HG02642 (cell line): ENCODE results near the gene OPRM1.
"Not testable (repeated sequence)": the region's sequence is repeated elsewhere in the genome, so short reads cannot be mapped to it uniquely, and the experiment has no call there.

Experiments used
- ATAC-seq: cut with Tn5 transposase; IDR thresholded peaks from one replicate; pipeline ENCODE4 v1.9.1; 2021; ENCODE audit warnings: mild to moderate bottlenecking; ENCODE audit not compliant: unreplicated experiment, poor library complexity

The OPRM1 gene

DNA sequence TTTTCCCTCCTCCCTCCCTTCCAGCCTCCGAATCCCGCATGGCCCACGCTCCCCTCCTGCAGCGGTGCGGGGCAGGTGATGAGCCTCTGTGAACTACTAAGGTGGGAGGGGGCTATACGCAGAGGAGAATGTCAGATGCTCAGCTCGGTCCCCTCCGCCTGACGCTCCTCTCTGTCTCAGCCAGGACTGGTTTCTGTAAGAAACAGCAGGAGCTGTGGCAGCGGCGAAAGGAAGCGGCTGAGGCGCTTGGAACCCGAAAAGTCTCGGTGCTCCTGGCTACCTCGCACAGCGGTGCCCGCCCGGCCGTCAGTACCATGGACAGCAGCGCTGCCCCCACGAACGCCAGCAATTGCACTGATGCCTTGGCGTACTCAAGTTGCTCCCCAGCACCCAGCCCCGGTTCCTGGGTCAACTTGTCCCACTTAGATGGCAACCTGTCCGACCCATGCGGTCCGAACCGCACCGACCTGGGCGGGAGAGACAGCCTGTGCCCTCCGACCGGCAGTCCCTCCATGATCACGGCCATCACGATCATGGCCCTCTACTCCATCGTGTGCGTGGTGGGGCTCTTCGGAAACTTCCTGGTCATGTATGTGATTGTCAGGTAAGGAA lies at the start of gene OPRM1:
Gene OPRM1 (plus strand): TSS at position 10 of the 612 bp plus-strand sequence. CDS start 305 bp downstream, at position 315.
- ATAC-seq: no peak

DNA sequence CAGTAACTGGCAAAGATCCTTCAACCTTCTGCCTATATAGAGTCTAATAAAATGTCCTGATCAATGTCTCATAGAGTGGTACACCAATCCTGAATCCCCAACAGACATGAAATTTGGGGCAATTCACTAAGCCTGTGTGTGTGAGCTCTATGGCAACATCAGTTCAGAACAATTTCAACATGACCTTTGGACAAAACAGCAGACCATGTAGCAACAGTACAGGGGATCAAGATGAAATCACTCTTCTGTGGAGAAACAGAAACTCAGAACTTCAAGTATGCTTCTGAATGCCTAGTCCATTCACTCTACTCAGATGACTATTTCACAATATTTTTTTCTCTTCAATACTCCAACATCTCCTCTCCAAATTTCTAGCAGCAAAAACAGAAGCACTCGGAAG lies 49.1 kb upstream of the OPRM1 start:
- ATAC-seq: no peak

DNA sequence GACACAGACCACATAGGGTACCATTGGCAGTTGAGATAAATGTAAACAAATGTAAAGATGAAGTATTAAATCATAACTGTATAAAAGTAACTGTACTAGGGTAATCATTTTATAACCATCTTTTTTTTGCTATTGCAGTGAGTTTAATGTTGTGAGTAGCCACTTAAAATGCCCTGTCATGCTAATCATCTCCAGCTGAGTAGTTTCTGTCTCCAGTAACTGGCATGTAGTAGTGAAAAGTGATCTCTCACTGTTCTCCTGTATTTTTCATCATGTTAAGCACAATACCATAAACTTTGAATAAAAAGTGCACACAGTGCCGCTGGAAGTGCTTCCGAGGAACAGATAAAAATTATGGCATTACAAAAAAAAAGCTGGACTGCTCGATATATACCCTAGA lies 45.0 kb upstream of the OPRM1 start:
- no peak for ATAC-seq

DNA sequence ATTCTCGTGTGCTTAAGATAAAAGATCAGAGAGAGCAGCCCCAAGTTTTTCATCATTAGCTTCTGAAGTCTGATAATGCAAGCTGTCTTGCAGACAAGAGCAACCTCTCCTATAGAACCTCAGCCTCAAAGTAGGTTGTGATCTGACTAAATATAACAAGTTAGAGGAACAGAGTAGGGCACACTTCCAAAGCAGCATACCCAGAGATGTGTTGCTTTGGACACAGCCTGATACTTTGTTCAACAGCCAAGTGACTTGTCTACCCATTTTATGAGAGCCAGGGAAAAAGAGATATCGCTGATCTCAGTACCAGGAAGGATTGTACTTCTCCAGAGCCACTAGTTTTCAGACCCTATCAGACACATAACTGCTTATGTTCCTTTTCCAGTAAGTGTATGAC lies 44.2 kb upstream of the OPRM1 start:
- ATAC-seq: no peak

DNA sequence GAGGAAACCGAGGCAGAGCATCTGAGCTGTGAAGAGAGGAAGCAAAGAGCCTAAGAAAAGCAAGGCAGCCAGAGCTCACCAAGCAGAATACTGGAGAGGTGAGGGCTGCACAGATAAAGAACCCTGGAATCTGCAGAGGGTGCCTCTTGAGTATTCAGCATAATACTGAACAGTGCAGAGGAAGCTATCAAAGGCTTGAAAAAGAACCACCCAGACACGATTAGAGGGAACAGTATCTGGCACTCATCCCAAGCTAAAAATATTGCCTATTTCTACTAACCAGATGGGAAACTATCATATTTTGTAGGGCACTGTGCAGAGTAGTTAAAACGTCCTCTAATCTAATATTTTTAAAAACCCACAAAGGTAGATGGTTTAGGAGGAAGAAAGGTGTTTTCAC lies 41.8 kb upstream of the OPRM1 start:
- ATAC-seq: no peak

DNA sequence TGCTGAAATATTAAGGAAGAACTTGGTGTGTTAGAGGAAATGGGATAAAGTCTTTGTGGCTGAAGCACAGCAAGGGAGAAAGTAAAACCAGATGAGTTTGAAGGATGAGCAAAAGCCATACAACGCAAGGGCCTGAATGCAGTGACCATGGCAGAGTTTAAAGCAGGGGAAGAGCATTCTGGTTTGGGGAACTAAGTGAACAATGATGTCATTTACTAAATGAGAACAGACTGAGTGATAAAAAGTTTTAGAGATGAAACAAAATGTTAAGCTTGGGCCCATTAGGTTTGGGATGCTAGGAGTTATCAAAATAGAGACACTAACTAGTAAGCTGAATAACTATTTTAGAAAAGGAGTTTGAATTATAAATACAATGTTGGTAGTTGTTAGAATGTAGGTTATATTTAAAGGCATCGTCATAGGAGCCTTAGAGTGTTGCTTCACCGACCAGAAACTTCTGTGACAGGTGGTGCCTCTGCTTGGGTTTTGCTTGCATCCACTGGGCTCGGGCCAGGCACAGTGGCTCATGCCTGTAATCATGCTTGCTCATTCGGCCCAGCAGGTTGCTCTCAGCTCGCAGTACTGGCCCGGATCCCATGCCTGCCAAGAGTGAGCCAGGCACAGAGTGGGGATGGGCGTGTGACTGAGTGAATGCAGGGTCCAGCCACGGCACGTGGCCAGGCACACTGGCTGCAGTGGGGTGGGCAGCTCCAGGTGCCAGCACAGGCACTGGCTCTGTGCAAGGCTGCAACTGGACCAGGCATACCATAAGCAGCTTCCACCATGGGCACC lies 37.4 kb upstream of the OPRM1 start:
- no peak for ATAC-seq

DNA sequence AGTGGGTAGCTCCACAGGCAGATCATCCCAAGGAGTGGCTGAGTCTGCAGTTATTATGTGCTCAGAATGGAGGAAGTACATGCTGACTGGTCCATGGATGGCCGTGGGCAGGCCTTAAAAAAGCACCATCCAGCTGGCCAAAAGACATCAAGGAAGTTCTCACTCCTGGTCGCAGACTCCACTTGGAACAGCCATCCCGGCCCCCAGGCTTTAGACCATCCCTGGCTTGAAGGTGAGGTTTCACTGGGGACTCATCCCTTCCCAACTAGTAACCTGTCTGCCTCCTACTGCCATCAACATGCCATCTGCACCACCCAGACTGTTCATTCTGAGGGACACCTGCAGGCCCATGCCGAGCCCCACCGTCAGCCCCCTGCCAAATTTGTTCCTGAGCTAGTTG lies 36.1 kb upstream of the OPRM1 start:
- no peak for ATAC-seq

DNA sequence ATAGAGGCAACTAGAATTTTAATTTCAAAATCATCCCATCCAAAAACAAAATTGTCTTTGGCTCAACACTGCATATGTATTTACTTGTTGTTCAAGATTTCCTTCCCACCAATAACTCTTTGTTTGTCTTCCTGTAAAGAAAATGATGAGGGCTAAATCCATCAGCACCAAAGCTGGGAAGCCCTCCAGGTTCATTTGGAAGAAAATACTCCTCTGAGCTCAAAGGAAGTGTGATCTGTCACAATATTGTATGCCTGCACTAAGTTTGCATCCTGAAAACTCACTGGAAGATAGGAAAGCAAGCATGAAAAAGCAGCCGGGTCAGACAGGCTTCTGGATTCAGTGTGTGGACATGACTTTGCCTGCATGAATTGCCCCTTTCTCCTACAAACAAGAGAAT lies 28.7 kb upstream of the OPRM1 start:
- ATAC-seq: no peak

DNA sequence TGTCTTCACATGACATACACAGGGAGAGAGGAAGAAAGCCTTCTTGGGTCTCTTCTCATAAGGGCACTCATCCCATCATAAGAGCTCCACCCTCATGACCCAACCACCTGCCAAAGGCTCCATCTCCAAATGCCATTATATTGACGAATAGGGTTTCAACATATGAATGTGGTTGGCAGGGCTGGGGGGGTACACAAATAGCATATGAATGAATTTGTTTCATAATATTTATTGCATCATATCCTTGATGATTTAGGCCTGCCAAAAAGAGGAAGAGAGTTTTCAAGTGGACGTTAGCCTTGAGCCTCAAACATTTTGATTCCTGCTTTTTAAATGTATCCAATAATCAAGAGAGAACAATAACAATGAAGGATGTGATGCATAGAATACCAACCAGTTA lies 26.2 kb upstream of the OPRM1 start:
- no peak for ATAC-seq

DNA sequence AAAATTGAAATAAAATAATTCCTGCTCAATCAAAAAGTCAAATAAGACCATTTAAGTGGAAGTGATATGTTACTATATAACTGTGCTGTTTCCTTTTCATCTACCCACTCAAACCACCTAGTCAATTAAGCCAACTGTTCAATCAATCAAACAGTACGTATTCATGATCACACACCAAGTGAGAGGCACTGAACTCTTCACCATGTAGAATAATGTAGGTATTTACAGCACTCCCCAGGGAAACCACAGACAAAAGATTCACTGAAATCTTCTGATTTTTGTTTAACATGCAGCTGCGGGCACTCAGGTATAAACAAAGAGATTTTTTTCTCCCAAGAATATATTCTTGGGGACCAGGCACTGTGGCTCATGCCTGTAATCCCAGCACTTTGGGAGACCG lies 21.3 kb upstream of the OPRM1 start:
- ATAC-seq: no peak

DNA sequence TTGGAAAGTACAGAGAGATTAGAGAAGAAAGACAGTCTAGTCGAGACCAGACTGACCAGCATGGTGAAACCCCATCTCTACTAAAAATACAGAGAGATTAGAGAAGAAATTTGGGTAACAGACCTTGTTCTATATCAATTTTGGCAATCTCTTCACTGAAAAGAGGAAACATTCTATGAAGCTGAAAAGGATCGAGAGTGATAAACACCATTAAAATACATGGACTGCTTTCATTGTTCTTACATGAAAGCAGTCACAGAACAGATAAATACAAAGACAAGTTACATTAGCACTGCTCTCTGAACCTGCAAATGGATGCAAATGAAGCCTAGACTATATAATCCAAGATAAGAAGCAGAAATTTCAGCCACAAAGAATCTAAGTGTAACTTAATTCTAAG lies 8.4 kb upstream of the OPRM1 start:
- ATAC-seq: no peak

DNA sequence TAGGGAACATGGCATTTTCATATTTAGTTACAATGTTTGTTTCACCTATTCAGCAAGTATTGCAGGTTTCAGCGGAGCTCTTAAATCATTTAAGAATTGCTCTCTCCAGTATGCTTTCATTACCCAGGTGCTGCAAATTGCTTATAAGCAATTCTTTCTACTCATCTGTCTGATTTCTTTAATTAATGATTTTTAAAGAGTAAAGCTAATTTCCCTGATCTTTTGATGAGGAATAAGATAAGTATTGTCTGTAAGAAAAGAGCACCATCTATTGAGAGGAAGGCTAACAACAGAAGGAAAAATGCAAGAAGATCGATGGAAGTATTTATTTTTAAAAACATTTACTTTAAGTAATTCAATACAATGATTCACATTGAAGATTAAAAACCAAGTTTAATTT lies 2.0 kb downstream of the OPRM1 start:
- ATAC-seq: no peak

DNA sequence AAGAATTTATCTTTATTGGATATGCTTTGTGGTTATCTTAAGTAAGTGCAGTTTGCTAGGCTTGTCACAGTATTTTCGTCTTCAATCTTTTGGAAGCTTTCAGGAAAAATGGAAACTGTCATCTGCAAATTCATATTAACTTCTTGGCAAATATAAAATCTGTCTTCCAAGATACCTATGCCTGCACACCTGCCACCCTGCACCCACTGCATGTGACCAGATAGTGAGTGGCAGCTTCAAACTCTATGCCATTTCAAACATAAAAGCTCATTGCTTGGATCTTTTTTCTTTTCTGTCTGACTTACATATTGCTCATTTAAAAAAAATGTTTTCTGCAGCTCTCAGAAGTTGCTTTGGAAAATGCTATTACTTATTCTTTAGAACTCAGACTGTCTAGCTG lies 14.1 kb downstream of the OPRM1 start:
- ATAC-seq: no peak

DNA sequence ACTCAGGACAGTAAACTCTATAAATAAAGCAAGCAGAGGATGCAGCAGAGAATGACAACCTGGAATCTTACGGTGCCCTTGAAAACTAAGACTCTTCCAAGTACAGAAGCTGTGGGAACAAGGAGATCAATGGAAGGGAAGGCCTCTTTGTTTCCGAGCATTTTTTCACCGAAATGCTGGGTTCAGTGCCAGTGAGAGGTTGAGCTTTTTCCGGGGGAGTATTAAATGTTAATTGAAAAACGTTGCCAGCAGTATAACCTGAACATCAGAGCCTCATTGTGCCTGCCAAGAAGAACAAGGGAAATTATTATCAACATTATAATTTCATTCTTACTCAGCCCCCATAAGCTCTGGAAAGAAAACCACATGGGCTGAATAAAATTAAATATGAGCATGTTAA lies 17.5 kb downstream of the OPRM1 start:
- ATAC-seq: no peak

DNA sequence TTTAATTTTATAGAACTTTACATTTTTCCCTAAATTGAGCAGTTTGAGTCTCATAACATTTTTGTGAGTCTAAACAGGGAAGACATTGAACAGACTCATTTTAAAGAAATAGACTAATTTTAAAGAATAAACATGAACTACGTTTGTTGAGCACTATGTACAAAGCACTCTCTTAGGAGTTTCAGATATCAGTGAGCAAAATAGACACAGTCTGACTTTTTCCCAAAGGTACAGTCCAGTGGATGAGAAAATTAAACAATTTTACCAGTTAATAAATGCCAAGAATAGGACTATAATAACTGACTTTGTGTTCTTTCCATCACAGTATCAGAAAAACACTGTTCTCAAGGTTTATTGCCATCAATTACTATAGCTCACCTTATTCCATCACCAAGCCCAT lies 18.1 kb downstream of the OPRM1 start:
- no peak for ATAC-seq

DNA sequence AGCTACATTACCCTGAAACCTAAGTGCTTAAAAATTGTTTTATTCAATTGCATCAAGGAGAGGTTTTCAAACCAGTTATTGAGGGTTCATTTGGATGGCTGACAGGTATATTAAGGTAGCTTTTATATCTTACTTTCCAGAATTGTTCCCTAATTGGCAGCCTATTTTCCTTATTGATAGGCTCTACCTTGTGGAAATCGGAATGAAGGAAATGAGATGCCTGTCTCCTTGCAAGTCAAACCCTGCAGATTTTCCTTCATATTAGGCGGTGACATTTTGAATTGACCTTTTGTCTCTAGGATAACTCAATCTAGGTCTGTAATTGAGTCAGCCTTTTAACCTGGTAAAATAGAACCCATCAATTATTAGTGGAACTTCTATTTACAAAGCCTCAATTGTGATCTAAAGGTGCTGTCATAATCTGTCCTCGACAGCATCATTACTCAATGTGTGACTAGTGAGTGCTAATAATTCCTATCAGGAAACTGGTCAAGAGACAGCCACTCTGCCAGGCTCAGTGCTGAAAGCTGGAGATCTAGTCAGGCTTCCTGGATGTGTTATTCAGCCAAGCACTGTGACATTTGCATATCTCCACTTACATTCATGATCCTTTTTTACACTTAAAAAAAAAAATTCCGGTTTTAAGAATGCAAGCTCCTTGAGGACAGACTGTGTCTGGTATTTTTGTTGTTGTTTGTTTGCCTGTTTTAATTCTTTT lies 20.1 kb downstream of the OPRM1 start:
- ATAC-seq: no peak

DNA sequence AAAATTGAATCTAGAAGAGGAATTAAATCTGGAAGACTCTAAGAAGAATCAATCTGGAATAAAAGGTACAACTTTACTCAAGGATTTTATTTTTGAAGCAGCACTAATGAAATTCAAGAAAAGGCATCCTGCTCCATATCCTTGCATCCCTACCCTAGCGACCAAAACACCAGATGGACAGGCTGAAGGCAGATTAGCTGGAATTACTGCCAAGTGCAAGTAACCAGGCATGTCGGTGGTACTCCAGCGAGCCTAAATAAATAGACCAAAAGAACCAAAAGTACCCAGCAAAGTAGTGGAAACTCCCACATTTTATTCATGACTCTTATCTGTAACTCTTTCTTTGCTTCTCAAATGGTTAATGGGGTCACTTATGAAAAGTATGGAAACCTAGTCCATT lies 21.0 kb downstream of the OPRM1 start:
- no peak for ATAC-seq

DNA sequence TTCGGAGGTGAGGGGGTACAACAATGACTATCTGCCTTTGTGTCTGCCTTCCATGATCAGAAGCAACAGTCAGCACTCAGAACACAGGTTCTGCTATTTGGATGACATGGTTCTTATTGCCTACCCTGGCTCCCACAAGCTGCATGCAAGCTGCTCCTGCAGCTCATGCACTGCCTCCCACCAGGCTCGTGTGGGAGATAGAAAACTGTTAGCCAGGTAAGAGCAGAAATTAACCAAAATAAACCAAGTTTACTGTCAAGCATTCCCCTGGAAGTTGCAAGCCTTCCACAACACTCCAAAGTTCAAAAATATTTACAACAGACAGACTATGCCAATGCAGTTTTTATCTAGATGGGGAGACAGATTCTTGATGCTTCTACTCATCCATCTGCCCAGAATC lies 31.0 kb downstream of the OPRM1 start:
- ATAC-seq: no peak

DNA sequence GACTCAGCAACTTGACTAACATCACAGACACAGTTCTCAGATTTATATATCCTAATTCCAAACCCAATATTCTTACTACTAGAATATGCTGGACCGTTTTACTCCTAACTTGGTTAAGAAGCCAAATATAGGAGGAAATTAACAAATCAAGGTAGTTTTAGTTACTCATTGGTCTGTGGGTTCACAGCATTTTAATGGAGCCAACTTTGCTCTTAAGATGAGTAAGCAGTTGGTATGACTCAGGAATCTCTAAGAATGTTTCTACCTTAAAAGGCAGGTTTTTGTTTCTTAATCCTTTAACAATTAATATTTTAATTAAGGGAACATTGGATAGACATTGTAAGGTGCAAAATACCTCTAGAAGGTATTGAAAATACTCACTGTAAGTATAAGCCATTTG lies 31.6 kb downstream of the OPRM1 start:
- ATAC-seq: no peak

DNA sequence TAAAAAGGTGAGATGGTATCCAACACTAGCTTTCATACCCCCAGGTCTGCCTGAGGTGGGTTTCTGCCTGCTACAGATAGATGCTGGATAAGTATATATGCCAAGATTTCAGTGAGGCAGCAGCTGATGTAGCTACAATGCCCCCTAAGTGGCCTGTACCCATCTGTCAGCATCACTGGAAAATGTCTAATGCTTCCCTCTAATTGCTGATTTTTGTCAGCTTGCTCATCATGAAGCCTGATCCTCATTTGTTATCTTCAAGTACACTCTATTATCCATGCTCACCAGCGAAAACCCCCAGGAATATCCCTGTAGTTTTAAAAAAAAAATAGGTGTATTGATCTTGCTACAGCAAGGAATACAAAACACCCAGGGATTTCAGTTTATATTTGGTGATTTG lies 32.2 kb downstream of the OPRM1 start:
- no peak for ATAC-seq

DNA sequence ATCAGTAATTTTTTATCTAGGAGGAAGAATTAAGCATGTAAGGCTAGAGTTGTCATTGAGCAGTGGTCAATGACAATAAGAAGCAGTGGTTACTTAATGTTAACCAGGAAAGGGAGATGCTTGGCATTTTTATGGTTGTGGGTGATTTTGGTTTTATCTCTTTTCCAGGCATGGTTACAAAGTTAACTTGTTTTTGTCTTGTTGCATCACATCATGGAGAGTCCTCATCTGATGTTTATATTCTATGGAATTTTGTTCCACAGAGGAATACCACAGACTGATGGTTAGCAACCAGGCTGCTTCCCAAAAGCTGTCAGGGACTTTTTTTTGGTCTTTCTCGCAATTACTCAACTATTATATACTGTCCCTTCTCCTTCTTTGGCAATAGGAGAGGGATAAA lies 32.7 kb downstream of the OPRM1 start:
- no peak for ATAC-seq

DNA sequence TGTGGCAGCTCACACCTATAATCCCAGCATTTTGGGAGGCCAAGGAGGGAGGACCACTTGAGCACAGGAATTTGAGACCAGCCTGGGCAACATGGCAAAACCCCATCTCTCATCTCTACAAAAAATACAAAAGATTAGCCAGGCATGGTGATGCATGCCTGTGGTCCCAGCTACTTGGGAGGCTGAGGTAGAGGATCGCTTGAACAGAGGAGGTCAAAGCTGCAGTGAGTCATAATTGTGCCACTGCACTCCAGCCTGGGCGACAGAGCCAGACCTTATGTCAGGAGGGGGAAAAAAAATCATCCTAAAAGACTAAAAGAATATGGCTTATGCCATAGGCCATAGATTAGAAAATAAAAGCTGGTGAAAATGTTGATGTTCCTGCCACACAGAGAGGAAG lies 39.6 kb downstream of the OPRM1 start:
- ATAC-seq: not testable (repeated sequence)
